Activated CD8-positive, alpha-beta memory T cell treated with anti-CD3 and anti-CD28 coated beads for 4 hours (primary cell): ENCODE data around the gene SPATA32.

Source experiments
- DNase-seq, 2 donors: peaks; one replicate each; pipeline ENCODE4 v3.0.0-alpha.2; 2020; ENCODE audit warnings: low read depth in 2 of 2

The SPATA32 gene

GRCh38 chr17:45229681-45230409, 32.0 kb downstream of the SPATA32 start:
- no peak for DNase-seq

DNA sequence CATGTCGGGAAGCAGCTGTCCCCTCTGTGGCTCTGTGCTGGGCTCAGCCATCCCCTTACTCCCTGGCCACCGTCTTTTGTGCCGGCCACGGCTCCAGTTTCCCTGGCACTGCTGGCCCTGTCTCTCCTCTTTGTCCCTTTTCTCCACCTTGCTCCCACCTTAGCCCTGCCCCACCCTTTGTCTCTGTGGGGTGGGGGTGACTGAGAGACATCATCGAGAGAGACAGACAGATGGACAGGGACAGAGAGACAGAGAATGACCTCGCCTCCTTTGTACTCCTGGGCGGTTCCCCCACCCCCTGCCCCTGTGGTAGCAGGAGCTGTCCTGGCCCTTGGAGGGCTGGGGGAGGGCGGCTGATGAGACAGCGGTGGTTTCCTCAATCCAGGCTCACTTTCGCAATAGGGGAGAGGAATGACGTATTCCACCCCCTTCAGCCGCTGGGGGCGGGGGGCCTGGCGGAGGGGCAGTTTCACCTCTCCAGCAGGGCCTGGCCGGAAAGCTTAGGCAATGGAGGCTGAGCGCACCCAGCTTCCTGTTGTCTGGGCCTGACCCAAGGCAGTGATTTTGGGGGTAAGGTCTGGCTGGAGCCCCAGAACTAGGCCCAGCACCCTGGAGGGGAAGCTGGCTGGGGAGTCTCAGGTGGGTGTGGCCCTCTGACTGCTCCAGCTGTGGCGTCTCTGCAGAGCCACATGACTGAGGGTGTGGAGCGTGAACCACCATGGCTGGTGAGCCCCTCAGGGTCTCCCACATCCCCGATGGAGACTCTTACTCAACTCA, 32.9 kb downstream of the SPATA32 start:
- peak; percentile 63 to 66 for DNase-seq

DNA sequence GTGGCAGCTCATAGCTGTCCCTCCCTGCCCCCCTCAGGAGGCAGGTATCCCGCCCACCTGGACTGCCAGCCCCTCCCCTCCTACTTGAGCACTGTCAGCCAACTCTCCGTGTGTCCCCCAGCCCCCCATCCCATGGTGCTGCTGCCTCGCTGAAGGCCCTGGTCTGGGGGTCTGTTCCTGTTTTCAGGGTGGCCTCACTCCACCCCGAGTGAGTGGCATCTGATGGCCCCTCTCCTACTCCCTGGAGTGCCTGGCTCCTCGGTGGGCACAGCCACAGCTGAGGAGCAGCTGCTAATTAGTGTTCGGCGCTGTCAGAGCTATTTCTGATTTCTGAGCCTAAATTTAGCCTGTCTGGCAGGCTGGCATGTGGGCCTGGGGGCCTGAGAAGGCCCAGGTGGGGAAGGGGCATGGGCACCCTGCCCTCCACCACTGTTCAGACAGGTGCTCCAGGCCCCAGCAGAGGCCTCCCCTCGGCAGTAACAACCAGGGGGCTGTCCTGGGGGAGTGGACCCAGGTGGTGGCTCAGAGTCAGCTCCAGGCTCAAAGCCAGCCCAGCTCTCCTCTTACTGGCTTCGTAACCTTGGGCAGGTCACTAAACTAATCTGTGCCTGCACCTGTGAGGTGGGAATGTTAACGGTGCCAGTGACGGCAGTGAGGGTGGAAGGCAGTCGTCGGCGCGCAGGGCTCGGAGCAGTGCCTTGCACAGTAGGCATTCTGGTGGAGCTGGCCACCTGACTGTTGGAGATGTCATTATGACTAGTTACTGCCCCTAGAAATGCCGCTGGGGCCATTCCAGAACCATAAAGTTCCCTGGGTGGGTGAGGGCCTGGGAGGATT, 33.8 kb downstream of the SPATA32 start:
- DNase-seq = no peak

- DNase-seq = no peak
Observed at GRCh38 chr17:45227101-45227925, 34.6 kb downstream of the SPATA32 start.

GRCh38 chr17:45226576-45226975, 35.3 kb downstream of the SPATA32 start:
- DNase-seq = no peak

- peak; percentile 93 to 95 for DNase-seq
Observed at GRCh38 chr17:45225964-45226530, 35.8 kb downstream of the SPATA32 start.

DNA sequence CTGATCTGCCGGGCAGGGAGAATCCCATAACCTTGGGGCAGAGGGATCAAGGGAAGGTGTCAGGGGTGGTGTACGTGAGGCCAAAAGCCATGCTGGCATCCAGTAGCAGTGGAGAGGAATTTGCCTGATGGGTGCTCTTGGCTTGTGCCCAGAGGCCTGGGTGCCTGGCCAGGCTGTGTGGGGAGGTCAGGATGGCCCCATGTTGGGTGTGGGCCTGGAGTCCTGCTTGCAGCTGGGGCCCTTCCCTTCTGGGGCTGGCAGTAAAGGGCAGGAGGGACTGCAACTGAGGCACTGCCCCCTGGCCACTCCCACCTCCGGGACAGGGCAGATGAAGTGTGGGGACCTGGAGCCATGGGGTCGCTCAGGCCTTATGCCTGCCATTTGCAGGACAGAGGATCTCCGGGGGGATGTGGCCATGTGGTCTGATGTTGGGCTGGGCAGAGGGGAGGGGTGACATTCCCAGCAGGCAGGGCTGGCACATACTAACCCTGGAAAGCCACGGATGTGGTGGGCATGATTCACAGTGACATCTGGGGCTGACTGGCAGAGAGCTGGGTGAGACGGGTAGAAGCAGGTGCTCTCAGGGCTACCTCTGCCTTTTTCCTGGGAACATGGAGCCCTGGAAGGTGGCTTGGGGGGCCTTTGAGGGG, 36.7 kb downstream of the SPATA32 start:
- no peak for DNase-seq

DNA sequence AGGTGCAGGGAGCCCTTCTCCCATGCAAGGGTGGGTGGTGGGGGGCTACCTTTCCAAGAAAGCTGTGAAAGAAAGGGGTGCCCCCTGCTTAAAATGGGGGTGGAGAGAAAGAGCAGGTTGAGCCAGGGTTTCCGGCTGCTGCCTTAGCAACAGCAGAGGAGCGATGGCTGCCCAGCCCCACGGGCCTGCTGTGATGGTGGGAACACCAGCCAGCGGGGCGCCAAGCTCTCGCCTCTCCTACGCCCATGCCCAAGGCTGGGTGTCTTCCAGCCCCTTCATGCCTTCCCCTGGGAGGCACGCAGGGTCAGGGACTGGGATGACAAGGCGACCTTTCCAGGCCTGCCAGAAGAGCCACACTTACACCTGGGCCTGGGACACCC, 37.2 kb downstream of the SPATA32 start:
- DNase-seq = no peak

GRCh38 chr17:45223539-45224528, 38.1 kb downstream of the SPATA32 start:
- no peak for DNase-seq

- no peak for DNase-seq
Observed at GRCh38 chr17:45222996-45223538, 38.8 kb downstream of the SPATA32 start.

DNA sequence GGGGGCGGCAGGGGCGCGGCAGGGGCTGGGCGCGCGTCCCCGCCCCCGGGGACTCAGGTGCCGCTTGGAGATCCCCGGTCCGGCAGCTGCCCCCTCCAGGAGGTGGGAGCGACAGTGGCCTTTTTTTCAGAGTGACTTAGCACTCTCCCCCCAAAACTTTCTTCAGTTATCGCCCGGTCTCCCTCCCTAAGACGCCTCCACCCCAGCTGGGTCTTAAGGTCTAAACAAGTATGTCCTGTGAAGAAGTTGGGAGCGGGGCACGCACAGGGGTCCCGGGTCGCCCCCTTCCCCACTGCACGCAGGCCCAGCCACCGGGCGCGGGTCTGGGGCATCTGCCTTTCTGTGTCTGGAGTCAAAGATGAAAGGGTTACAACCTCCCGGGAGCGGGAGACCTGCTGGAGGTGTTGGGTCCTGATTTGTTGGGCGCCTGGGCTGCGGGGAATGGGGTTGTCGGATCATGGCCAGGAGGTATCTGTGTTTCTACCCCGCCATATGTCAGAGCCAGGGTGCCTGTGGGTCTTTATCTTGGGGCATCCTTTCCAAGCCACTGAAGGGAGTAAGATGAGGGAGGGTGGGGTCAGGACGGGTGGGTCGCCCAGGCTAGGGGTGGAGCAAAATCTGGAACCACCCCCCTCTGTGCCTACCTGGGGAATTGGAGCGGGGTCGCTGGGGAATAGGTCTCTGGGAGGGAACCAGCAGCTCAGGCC, 39.5 kb downstream of the SPATA32 start:
- no peak for DNase-seq

DNA sequence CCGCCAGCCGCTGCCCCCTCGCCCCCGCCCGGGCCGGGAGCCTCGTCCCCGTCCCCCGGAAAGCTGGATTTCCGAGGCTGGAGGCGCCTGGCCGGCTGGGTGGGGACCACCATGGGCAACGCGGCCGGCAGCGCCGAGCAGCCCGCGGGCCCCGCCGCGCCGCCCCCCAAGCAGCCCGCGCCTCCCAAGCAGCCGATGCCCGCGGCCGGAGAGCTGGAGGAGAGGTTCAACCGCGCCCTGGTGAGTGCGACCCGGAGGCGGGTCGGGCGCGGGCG, 39.9 kb downstream of the SPATA32 start:
- no peak for DNase-seq

GRCh38 chr17:45221081-45222013, 40.5 kb downstream of the SPATA32 start, which contains the start of gene FMNL1:
Gene FMNL1 (plus strand): TSS chr17:45221885. CDS start chr17:45222125, 240 bp downstream.
- no peak for DNase-seq

DNA sequence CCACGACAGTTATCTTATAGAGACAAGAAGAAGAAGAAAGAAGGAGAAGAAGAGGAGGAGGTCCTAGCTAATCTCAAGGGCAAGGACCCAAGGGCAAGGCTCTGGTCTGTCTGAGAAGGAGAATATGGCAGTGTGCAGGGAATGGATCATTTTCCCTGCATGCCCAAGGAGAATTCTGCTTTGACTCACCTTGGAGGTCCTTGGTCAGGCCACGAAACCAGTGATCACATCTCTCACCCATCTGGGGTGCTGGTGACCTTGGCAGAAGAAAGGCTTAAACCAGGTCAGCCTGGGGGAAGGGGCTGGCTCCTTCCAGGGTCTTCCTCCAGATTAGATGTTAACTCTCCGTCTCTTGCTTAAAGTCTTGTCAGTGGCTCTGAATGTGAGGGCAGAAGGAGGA, 41.8 kb downstream of the SPATA32 start:
- DNase-seq = no peak

GRCh38 chr17:45218895-45219661, 42.8 kb downstream of the SPATA32 start:
- peak; percentile 66 to 79 for DNase-seq
